Breast epithelium (tissue), 4 donors: Measurements from ENCODE around the gene MYADML2. TPM values are rescaled to one million over a fixed set of nuclear protein-coding genes. Genes with fewer than 3 reads are reported as not detected.
"Not testable (repeated sequence)": the region's sequence is repeated elsewhere in the genome, so short reads cannot be mapped to it uniquely, and the experiment has no call there.

Experiments used
- DNase-seq, 2 donors: peaks; one replicate each; pipeline ENCODE4 v3.0.0-alpha.2; 2019; ENCODE audit warnings: low spot score in 2 of 2
- H3K27ac ChIP-seq, 2 donors: fragments of 200-600 bp; sonication (generic) in 1 of 2; one replicate each; pipeline ENCODE4 v1.5.1; 2016 to 2019; ENCODE audit warnings: mild to moderate bottlenecking in 1 of 2
- H3K27me3 ChIP-seq, 2 donors: fragments of 200-600 bp; sonication (generic) in 1 of 2; one replicate each; pipeline versions ENCODE4 v1.5.1 to v1.6.0; 2017 to 2019; ENCODE audit warnings: control low read depth in 1 of 2, mild to moderate bottlenecking in 1 of 2
- H3K36me3 ChIP-seq: fragments of 200-600 bp; one replicate; pipeline ENCODE4 v1.5.1; 2019
- H3K4me1 ChIP-seq, 2 donors: fragments of 200-600 bp; sonication (generic); one replicate each; pipeline ENCODE4 v1.5.1; 2016 to 2019; ENCODE audit warnings: control low read depth in 1 of 2
- H3K4me3 ChIP-seq, 3 donors: fragments of 200-600 bp; sonication (generic); 1 replicate in 2 of 3; 2 replicates in 1 of 3; pipeline ENCODE4 v1.5.1; 2016 to 2019; ENCODE audit warnings: mild to moderate bottlenecking in 3 of 3, moderate library complexity in 2 of 3
- H3K9me3 ChIP-seq, 2 donors: fragments of 200-600 bp; sonication (generic) in 1 of 2; one replicate each; pipeline ENCODE4 v1.5.1; 2016 to 2019; ENCODE audit warnings: control low read depth in 1 of 2
- CTCF ChIP-seq, 3 donors: fragments of 450-650 bp; IDR thresholded peaks; one replicate each; pipeline ENCODE4 v1.5.1; 2016 to 2017; ENCODE audit warnings: antibody characterized with exemption in 3 of 3, mild to moderate bottlenecking in 3 of 3, moderate library complexity in 3 of 3
- POLR2A ChIP-seq: fragments of 450-650 bp; IDR thresholded peaks from one replicate; pipeline ENCODE4 v1.6.1; 2016; ENCODE audit warnings: antibody characterized with exemption, mild to moderate bottlenecking, moderate library complexity
- POLR2AphosphoS5 ChIP-seq, 3 donors: sonication (generic); formaldehyde crosslinking; IDR thresholded peaks; one replicate each; pipeline ENCODE4 v1.6.1; 2017; ENCODE audit warnings: antibody characterized with exemption in 3 of 3
- intact Hi-C: fragments of 100-400 bp; cut with DNase I; formaldehyde crosslinking; loops from one replicate; pipeline ENCODE4 v1.15.1; 2023; ENCODE audit warnings: low total_unique reads
- total RNA-seq, 3 donors: library from RNA; depleted of rRNA; stranded (reverse); fragments of >200 nt; gene quantifications; one replicate each; pipeline ENCODE4 v1.1.0, GENCODE V29; 2016

The MYADML2 gene
- total RNA-seq, 3 donors from 2014 or later, result not detected

- Histone ChIP-seq H3K27ac (no peak overlapping the region), H3K9me3 (no peaks in the 10 kb centered on the region), H3K4me3 (no peak overlapping the region), H3K27me3 (no peaks in the 10 kb centered on the region), H3K36me3 (peaks cover 5% of the 10 kb centered on the region), H3K4me1 (no peaks in the 10 kb centered on the region)
- intact Hi-C loops, result no loop called here
- DNase-seq, result no peak
- TF ChIP-seq CTCF (IDR thresholded peaks at IDR 0.05) (no peak), POLR2A (no peak), POLR2AphosphoS5 (IDR thresholded peaks at IDR 0.05) (no peak)
Measured at GRCh38 chr17:81984773-81985410, 37.9 kb upstream of the MYADML2 start.

GRCh38 chr17:81983639-81984373, 36.8 kb upstream of the MYADML2 start:
- no peak for DNase-seq
- Histone ChIP-seq H3K4me3 (no peak overlapping the region), H3K36me3 (peaks cover 5% of the 10 kb centered on the region), H3K4me1 (peaks cover 0 to 3% of the 10 kb centered on the region in 2 donors), H3K27me3 (no peaks in the 10 kb centered on the region), H3K9me3 (no peaks in the 10 kb centered on the region), H3K27ac (no peak overlapping the region)
- intact Hi-C loops, result no loop called here
- TF ChIP-seq CTCF (IDR thresholded peaks at IDR 0.05) (no peak), POLR2A (no peak), POLR2AphosphoS5 (IDR thresholded peaks at IDR 0.05) (no peak)

GRCh38 chr17:81983011-81983638, 36.1 kb upstream of the MYADML2 start:
- Histone ChIP-seq H3K36me3 (peaks cover 5% of the 10 kb centered on the region), H3K4me3 (no peak overlapping the region), H3K4me1 (peaks cover 0 to 8% of the 10 kb centered on the region in 2 donors), H3K27me3 (no peaks in the 10 kb centered on the region), H3K9me3 (no peaks in the 10 kb centered on the region), H3K27ac (no peak overlapping the region)
- TF ChIP-seq CTCF (IDR thresholded peaks at IDR 0.05), result no peak
- no peak for TF ChIP-seq POLR2AphosphoS5 (IDR thresholded peaks at IDR 0.05)
- no peak for TF ChIP-seq POLR2A
- intact Hi-C loops, result no loop called here
- no peak for DNase-seq

GRCh38 chr17:81981511-81981910, 34.5 kb upstream of the MYADML2 start:
- H3K4me1 ChIP-seq, intact Hi-C loops, H3K36me3 ChIP-seq, H3K4me3 ChIP-seq, H3K27me3 ChIP-seq, H3K9me3 ChIP-seq, H3K27ac ChIP-seq, DNase-seq: not testable (repeated sequence)

- Histone ChIP-seq H3K27me3 (no peaks in the 10 kb centered on the region), H3K9me3 (no peaks in the 10 kb centered on the region), H3K4me1 (peaks cover 0 to 8% of the 10 kb centered on the region in 2 donors), H3K4me3 (no peak overlapping the region), H3K27ac (no peak overlapping the region), H3K36me3 (peaks cover 5% of the 10 kb centered on the region)
- intact Hi-C loops, result no loop called here
- no peak for DNase-seq
- TF ChIP-seq CTCF (IDR thresholded peaks at IDR 0.05) (no peak), POLR2A (no peak), POLR2AphosphoS5 (IDR thresholded peaks at IDR 0.05) (no peak)
Measured at GRCh38 chr17:81980707-81981343, 33.8 kb upstream of the MYADML2 start.
